GM21447 (cell line): ENCODE results near the gene CD22.

Experiments
- ATAC-seq: cut with Tn5 transposase; IDR thresholded peaks from one replicate; pipeline ENCODE4 v1.9.1; 2021; ENCODE audit not compliant: unreplicated experiment

CD22 gene

GRCh38 chr19:35340431-35340830, 11.4 kb downstream of the CD22 start:
- ATAC-seq = no peak

- no peak for ATAC-seq
Measured at GRCh38 chr19:35341006-35341405, 12.0 kb downstream of the CD22 start.

GRCh38 chr19:35341565-35342225, 12.7 kb downstream of the CD22 start:
- no peak for ATAC-seq

GRCh38 chr19:35342430-35342829, 13.4 kb downstream of the CD22 start:
- ATAC-seq = no peak

- ATAC-seq = no peak
Measured at GRCh38 chr19:35344511-35345031, 15.6 kb downstream of the CD22 start.

- ATAC-seq = no peak
Measured at GRCh38 chr19:35345671-35346111, 16.7 kb downstream of the CD22 start.

- ATAC-seq = peak; percentile 33
Measured at GRCh38 chr19:35346193-35347052, 17.4 kb downstream of the CD22 start.

- peak; percentile 60 for ATAC-seq
Measured at GRCh38 chr19:35347171-35347929, 18.4 kb downstream of the CD22 start, which contains the start of gene FFAR1. TSS of gene FFAR1 (plus strand) at chr19:35347902. CDS start at chr19:35351552, 3,650 bp downstream.

GRCh38 chr19:35347930-35348298, 18.9 kb downstream of the CD22 start:
- no peak for ATAC-seq

- no peak for ATAC-seq
Measured at GRCh38 chr19:35348911-35349611, 20.1 kb downstream of the CD22 start.

GRCh38 chr19:35349614-35350521, 20.9 kb downstream of the CD22 start:
- no peak for ATAC-seq

GRCh38 chr19:35350591-35350990, 21.6 kb downstream of the CD22 start:
- no peak for ATAC-seq

- ATAC-seq = no peak
Measured at GRCh38 chr19:35351411-35352176, 22.6 kb downstream of the CD22 start.

GRCh38 chr19:35352177-35352447, 23.1 kb downstream of the CD22 start:
- ATAC-seq = no peak

- ATAC-seq = no peak
Measured at GRCh38 chr19:35352448-35353304, 23.7 kb downstream of the CD22 start.

GRCh38 chr19:35353635-35354034, 24.6 kb downstream of the CD22 start:
- no peak for ATAC-seq

GRCh38 chr19:35354898-35355297, 25.9 kb downstream of the CD22 start:
- ATAC-seq = no peak

- ATAC-seq = no peak
Measured at GRCh38 chr19:35355791-35356460, 26.9 kb downstream of the CD22 start.
